RWPE1 (cell line): ENCODE data around the gene ZNF558.

Experiments
- CTCF ChIA-PET: fragments of 350-600 bp; sonication (Branson Sonifier 250); formaldehyde crosslinking; extraction: SDS; loops from one replicate; lab custom pipeline; 2021; lab: Yijun Ruan, JAX
- POLR2A ChIA-PET: fragments of 400-600 bp; formaldehyde crosslinking; extraction: SDS; loops from one replicate; lab custom pipeline; 2020; ENCODE audit warnings: antibody characterized with exemption; ENCODE audit not compliant: low non-redundant PET; lab: Yijun Ruan, JAX
- DNase-seq: peaks from one replicate; pipeline ENCODE4 v3.0.0; 2012; ENCODE audit warnings: low spot score
- H3K27ac ChIP-seq: fragments of 450-650 bp; 2 replicates; pipeline ENCODE4 v1.5.1; 2017
- TF ChIP-seq, protein P1 (sequence below): fragments of 450-650 bp; conservative IDR thresholded peaks from 2 replicates; pipeline ENCODE4 v1.5.1; 2017; ENCODE audit warnings: low read depth, mild to moderate bottlenecking

Gene ZNF558

DNA sequence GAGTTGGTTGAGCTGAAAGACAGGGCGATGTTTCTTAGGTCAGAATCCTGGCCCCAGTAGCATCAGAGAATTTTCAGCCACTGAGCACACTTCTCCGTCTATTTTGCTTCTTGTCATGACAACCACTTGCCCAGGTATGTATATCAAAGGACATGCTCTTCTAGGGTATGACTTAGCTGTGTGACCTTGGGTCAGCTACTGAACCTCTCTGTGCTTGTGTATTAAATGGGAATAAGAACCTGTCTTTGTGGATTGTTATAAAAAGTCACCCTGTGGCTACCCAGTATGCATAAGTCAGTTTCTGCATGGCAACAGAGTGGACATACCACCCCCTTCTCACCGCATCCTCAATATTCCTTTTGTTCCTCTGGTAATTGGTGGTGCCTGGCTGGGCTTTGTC, 26.2 kb upstream of the ZNF558 start:
- no peak overlapping the region for H3K27ac ChIP-seq
- TF ChIP-seq, protein P1, sequence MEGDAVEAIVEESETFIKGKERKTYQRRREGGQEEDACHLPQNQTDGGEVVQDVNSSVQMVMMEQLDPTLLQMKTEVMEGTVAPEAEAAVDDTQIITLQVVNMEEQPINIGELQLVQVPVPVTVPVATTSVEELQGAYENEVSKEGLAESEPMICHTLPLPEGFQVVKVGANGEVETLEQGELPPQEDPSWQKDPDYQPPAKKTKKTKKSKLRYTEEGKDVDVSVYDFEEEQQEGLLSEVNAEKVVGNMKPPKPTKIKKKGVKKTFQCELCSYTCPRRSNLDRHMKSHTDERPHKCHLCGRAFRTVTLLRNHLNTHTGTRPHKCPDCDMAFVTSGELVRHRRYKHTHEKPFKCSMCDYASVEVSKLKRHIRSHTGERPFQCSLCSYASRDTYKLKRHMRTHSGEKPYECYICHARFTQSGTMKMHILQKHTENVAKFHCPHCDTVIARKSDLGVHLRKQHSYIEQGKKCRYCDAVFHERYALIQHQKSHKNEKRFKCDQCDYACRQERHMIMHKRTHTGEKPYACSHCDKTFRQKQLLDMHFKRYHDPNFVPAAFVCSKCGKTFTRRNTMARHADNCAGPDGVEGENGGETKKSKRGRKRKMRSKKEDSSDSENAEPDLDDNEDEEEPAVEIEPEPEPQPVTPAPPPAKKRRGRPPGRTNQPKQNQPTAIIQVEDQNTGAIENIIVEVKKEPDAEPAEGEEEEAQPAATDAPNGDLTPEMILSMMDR = no peak
- no peak for DNase-seq
- ChIA-PET POLR2A (no interaction called here), CTCF (no interaction called here)

DNA sequence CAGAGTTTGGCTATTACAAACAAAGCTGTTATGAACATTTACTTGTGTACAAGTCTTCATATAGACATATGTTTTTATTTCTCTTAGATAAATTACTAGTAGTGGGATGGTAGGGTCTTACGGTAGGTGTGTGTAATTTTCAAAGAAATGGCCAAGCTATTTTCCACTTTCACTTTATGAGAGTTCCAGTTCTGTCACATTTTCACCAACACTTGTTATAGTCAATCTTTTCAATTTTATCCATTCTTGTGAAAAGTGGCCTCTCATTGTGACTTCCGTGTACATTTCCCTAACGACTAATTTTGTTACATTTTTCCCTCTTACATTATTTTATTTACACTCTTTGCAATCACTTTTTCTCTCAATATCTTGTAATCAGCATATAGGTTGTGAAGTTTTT, 18.4 kb upstream of the ZNF558 start:
- POLR2A ChIA-PET = no interaction called here
- no peak for DNase-seq
- CTCF ChIA-PET = no interaction called here
- H3K27ac ChIP-seq = no peak overlapping the region
- TF ChIP-seq, protein P1 = no peak

DNA sequence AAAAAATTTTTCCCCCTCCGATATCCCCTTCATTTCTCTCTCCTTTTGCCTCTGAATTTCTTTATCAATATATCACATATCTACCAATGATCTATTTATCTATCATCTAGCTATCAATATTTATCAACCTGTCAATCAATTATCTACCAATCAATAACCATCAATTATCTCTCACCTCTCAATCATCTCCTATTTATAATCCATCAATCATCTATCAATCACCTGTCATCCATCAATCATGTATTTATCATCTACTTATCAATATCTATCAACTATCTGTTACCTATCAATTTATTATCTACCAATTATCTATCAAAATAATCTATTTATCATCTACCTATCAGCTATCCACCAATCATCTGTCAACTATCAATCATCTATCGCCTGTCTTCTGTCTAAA, 17.1 kb upstream of the ZNF558 start:
- POLR2A ChIA-PET = no interaction called here
- H3K27ac ChIP-seq = no peak overlapping the region
- no peak for DNase-seq
- CTCF ChIA-PET = no interaction called here
- TF ChIP-seq, protein P1 = no peak

DNA sequence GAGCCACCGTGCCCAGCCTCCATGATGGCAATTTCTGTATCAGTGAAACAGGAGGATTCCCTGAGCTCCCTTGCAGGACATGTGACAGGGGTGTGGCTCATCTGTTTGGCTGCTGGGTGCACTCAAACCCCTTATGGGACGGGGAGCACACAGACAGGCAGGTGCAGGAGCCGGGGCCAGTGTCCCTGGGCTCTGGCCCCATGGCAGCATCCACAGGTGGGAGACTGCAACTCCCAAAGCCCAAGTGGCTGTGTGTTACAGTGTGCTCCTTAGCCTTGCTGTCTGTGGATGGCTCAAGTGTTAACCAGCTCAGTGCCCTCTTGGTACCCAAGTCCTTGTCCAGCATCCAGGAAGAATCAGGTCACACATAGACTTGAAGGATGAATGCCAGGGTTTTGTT, 14.7 kb upstream of the ZNF558 start:
- TF ChIP-seq, protein P1 = no peak
- ChIA-PET CTCF (no interaction called here), POLR2A (no interaction called here)
- DNase-seq = no peak
- H3K27ac ChIP-seq = no peak overlapping the region

DNA sequence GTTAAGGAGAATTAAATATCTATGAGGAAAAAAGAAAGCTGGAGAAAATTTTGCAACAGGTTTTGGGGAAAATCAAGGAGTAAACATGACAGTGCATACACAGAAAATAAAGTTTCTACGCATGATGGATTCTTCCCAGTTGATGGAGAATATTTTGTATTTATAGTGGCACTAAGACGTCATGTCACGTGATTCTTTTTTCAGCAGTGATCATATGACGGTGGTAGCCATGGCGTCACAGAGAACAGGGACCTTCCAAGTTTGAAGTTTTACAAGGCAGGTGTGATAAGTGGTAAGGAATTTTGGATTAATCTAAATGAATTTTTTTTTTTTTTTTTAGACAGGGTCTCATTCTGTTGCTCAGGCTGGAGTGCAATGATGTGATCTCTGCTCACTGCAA, 8.6 kb upstream of the ZNF558 start:
- POLR2A ChIA-PET = no interaction called here
- no peak for DNase-seq
- TF ChIP-seq, protein P1 = no peak
- no peak overlapping the region for H3K27ac ChIP-seq
- CTCF ChIA-PET = no interaction called here

DNA sequence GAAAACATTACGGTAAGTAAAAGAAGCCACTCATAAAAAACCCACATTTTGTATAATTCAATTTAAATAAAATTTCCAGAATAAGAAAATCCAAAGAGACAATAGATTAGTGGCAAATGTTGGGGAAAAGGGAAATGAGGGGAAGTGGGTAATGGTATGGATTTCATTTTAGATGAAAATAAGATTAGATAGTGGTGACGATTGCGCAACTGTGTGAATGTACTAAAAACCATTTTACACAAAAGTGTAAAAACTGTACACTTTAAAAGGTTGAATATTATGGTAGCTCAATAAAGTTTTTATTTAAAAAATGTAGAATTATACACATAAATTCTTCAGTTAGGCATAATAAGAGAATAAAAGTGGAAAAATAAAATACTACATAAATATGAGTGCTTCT, 3.8 kb upstream of the ZNF558 start:
- DNase-seq = no peak
- ChIA-PET CTCF (no interaction called here), POLR2A (no interaction called here)
- H3K27ac ChIP-seq = no peak overlapping the region
- TF ChIP-seq, protein P1 = no peak

DNA sequence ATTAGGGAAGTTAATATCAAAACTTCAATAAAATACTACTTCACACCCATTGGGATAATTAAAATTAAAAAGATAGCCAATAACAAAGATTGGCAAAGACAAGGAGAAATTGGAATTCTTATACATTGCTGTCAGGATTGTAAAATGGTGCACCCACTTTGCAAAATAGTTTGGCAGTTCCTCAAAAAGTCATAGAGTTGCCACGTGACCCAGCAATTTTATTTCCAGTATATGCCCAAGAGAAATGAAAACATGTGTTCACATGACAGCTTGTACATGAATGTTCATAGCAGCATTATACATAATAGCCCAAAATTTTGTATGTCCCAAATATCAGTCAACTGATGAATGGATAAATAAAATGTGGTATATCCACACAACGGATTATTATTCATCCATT, 3.3 kb upstream of the ZNF558 start:
- no peak overlapping the region for H3K27ac ChIP-seq
- POLR2A ChIA-PET = no interaction called here
- CTCF ChIA-PET = no interaction called here
- TF ChIP-seq, protein P1 = no peak
- no peak for DNase-seq
